Neuronal stem cell (in vitro differentiated cells): Measurements from ENCODE around the gene POTEJ. TPM values are rescaled to one million over a fixed set of nuclear protein-coding genes. Genes with fewer than 3 reads are reported as not detected.

Source experiments
- small RNA-seq: library from polyadenylated mRNA; stranded (forward); fragments of <200 nt; extraction: miRNeasy Mini kit (QIAGEN cat#:217004); gene quantifications from one replicate; pipeline ENCODE3, GENCODE V24; 2013; ENCODE audit not compliant: insufficient read depth

Gene POTEJ

Small RNAs within 50 kb of the gene (small RNA-seq; reads per million reads assigned to genes)
- gene RF00017 (not detected), gene RNU6-848P (not detected)
